Epithelial cell of esophagus (primary cell): ENCODE data around the gene RAD52.
A peak's percentile ranks its signal among the peaks of the same experiment; 100 is the strongest.

Experiments used
- DNase-seq: peaks from one replicate; pipeline ENCODE4 v3.0.0; 2010; ENCODE audit warnings: low read depth
- H3K4me3 ChIP-seq: 2 replicates; pipeline ENCODE4 v1.5.1; 2011; ENCODE audit warnings: mild to moderate bottlenecking, low read length, control low read depth
- CTCF ChIP-seq: IDR thresholded peaks from 2 replicates; pipeline ENCODE4 v1.5.1; 2011; ENCODE audit warnings: low read depth, mild to moderate bottlenecking, low read length, control low read depth, inconsistent platforms; ENCODE audit not compliant: insufficient read depth; ENCODE audit errors: missing control alignments

The RAD52 gene

GRCh38 chr12:949453-950191 is at the start of gene RAD52:
RAD52 (minus strand) TSS chr12:949694; CDS start chr12:933058, 16,636 bp downstream.
- peak within 1 kb of the TSS; percentile 87 for H3K4me3 ChIP-seq
- TF ChIP-seq CTCF: peak; percentile 91
- DNase-seq: peak; percentile 99

- H3K4me3 ChIP-seq: no peak overlapping the region
- no peak for DNase-seq
- no peak for TF ChIP-seq CTCF
These were observed 48.8 kb upstream of the RAD52 start for GRCh38 chr12:998020-998874.

- no peak for DNase-seq
- TF ChIP-seq CTCF: no peak
- no peak overlapping the region for H3K4me3 ChIP-seq
These were observed 48.0 kb upstream of the RAD52 start for GRCh38 chr12:997505-997904.

- no peak for DNase-seq
- TF ChIP-seq CTCF: no peak
These were observed 47.4 kb upstream of the RAD52 start for GRCh38 chr12:996881-997280.

GRCh38 chr12:992647-993046 is 43.2 kb upstream of the RAD52 start:
- peak overlapping the region; percentile 77 for H3K4me3 ChIP-seq
- no peak for DNase-seq
- TF ChIP-seq CTCF: no peak

More at GRCh38 chr12:996881-997280, 47.4 kb upstream of the RAD52 start:
- no peak overlapping the region for H3K4me3 ChIP-seq

- no peak for TF ChIP-seq CTCF
- H3K4me3 ChIP-seq: peak overlapping the region; percentile 77
- DNase-seq: no peak
These were observed 42.1 kb upstream of the RAD52 start for GRCh38 chr12:991350-992333.
